ENCODE data around the gene MMP14.
A peak's percentile ranks its signal among the peaks of the same experiment; 100 is the strongest.
"Not testable (repeated sequence)": the region's sequence is repeated elsewhere in the genome, so short reads cannot be mapped to it uniquely, and the experiment has no call there.

MMP14 gene

GRCh38 chr14:22842211-22843122 is 6.1 kb downstream of the MMP14 start:
- DNase-seq (ENCODE audit: low spot score): no peak

GRCh38 chr14:22843123-22843925 is 6.9 kb downstream of the MMP14 start:
- DNase-seq (ENCODE audit: low spot score): no peak

- no peak for DNase-seq (ENCODE audit: low spot score)
These were observed 8.1 kb downstream of the MMP14 start for GRCh38 chr14:22844221-22845102.

GRCh38 chr14:22845103-22845394 is 8.7 kb downstream of the MMP14 start:
- DNase-seq (ENCODE audit: low spot score): no peak

GRCh38 chr14:22845821-22846625 is 9.6 kb downstream of the MMP14 start:
- DNase-seq (ENCODE audit: low spot score): no peak

GRCh38 chr14:22846811-22847307 is 10.5 kb downstream of the MMP14 start:
- no peak for DNase-seq (ENCODE audit: low spot score)

GRCh38 chr14:22847661-22848341 is 11.4 kb downstream of the MMP14 start:
- DNase-seq (ENCODE audit: low spot score): no peak

GRCh38 chr14:22848351-22849164 is 12.2 kb downstream of the MMP14 start:
- peak; percentile 76 for DNase-seq (ENCODE audit: low spot score)

- peak; percentile 67 for DNase-seq (ENCODE audit: low spot score)
These were observed 12.9 kb downstream of the MMP14 start for GRCh38 chr14:22849212-22849819.

GRCh38 chr14:22850944-22851764 is 14.8 kb downstream of the MMP14 start:
- peak; percentile 55 for DNase-seq (ENCODE audit: low spot score)

- DNase-seq (ENCODE audit: low spot score): not testable (repeated sequence)
These were observed 15.8 kb downstream of the MMP14 start for GRCh38 chr14:22852178-22852577.

GRCh38 chr14:22852599-22852939 is 16.2 kb downstream of the MMP14 start:
- no peak for DNase-seq (ENCODE audit: low spot score)

- DNase-seq (ENCODE audit: low spot score): peak; percentile 80
These were observed 16.8 kb downstream of the MMP14 start for GRCh38 chr14:22852940-22853767.

GRCh38 chr14:22854296-22854695 is 17.9 kb downstream of the MMP14 start:
- DNase-seq (ENCODE audit: low spot score): not testable (repeated sequence)

- DNase-seq (ENCODE audit: low spot score): no peak
These were observed 18.8 kb downstream of the MMP14 start for GRCh38 chr14:22854963-22855724.

GRCh38 chr14:22856428-22856827 is 20.0 kb downstream of the MMP14 start:
- DNase-seq (ENCODE audit: low spot score): no peak

GRCh38 chr14:22860377-22860776 is 24.0 kb downstream of the MMP14 start:
- DNase-seq (ENCODE audit: low spot score): not testable (repeated sequence)
